HEK293 (cell line): ENCODE results near the gene SVOPL.

Experiments
- HOXD13 ChIP-seq: sonication (generic); formaldehyde crosslinking; IDR thresholded peaks from 2 replicates; pipeline ENCODE4 v1.8.0; 2022; ENCODE audit warnings: missing genetic modification reagents, borderline replicate concordance
- MEIS1 ChIP-seq: sonication (generic); formaldehyde crosslinking; IDR thresholded peaks from 2 replicates; pipeline ENCODE4 v1.8.1; 2022; ENCODE audit warnings: missing genetic modification reagents, mild to moderate bottlenecking, borderline replicate concordance
- YY2 ChIP-seq: fragments of 450-650 bp; formaldehyde crosslinking; IDR thresholded peaks from 2 replicates; pipeline ENCODE4 v1.5.1; 2016; ENCODE audit warnings: missing biosample characterization, missing genetic modification characterization
- TF ChIP-seq, protein P1 (sequence below): fragments of 450-650 bp; formaldehyde crosslinking; IDR thresholded peaks from 2 replicates; pipeline ENCODE4 v1.5.1; 2016; ENCODE audit warnings: missing biosample characterization, missing genetic modification characterization
- TF ChIP-seq, protein P2 (sequence below): fragments of 450-650 bp; formaldehyde crosslinking; IDR thresholded peaks from 2 replicates; pipeline ENCODE4 v1.5.0; 2017; ENCODE audit warnings: missing biosample characterization, missing genetic modification characterization, borderline replicate concordance
- TF ChIP-seq, protein P3 (sequence below): fragments of 450-650 bp; formaldehyde crosslinking; IDR thresholded peaks from 2 replicates; pipeline ENCODE4 v1.5.1; 2016; ENCODE audit warnings: missing biosample characterization, missing genetic modification characterization

DNA sequence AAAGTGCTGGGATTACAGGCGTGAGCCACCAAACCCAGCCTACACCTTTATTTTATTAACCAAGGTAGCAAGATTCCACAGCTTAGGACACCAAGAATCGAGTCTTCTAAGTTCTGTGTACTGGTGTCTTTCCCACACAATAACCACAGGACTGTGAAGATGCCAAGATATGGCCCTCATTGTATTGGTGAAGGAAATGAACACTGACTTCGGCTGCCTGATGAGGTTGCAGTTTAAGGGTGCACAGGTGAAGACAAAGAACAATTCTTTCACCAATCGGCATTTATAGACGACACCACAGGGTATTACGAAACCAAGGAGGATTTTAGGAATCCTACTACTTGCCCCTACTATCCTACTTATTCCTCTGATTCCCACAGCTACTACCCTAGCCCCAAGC is 47.5 kb upstream of the SVOPL start:
- TF ChIP-seq, protein P1, sequence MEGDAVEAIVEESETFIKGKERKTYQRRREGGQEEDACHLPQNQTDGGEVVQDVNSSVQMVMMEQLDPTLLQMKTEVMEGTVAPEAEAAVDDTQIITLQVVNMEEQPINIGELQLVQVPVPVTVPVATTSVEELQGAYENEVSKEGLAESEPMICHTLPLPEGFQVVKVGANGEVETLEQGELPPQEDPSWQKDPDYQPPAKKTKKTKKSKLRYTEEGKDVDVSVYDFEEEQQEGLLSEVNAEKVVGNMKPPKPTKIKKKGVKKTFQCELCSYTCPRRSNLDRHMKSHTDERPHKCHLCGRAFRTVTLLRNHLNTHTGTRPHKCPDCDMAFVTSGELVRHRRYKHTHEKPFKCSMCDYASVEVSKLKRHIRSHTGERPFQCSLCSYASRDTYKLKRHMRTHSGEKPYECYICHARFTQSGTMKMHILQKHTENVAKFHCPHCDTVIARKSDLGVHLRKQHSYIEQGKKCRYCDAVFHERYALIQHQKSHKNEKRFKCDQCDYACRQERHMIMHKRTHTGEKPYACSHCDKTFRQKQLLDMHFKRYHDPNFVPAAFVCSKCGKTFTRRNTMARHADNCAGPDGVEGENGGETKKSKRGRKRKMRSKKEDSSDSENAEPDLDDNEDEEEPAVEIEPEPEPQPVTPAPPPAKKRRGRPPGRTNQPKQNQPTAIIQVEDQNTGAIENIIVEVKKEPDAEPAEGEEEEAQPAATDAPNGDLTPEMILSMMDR, result no peak
- TF ChIP-seq YY2 (tag by site-specific recombination), result no peak
- TF ChIP-seq, protein P2, sequence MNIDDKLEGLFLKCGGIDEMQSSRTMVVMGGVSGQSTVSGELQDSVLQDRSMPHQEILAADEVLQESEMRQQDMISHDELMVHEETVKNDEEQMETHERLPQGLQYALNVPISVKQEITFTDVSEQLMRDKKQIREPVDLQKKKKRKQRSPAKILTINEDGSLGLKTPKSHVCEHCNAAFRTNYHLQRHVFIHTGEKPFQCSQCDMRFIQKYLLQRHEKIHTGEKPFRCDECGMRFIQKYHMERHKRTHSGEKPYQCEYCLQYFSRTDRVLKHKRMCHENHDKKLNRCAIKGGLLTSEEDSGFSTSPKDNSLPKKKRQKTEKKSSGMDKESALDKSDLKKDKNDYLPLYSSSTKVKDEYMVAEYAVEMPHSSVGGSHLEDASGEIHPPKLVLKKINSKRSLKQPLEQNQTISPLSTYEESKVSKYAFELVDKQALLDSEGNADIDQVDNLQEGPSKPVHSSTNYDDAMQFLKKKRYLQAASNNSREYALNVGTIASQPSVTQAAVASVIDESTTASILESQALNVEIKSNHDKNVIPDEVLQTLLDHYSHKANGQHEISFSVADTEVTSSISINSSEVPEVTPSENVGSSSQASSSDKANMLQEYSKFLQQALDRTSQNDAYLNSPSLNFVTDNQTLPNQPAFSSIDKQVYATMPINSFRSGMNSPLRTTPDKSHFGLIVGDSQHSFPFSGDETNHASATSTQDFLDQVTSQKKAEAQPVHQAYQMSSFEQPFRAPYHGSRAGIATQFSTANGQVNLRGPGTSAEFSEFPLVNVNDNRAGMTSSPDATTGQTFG, result no peak
- no peak for TF ChIP-seq MEIS1
- TF ChIP-seq HOXD13 (CRISPR knock-in tag), result no peak
- TF ChIP-seq, protein P3, sequence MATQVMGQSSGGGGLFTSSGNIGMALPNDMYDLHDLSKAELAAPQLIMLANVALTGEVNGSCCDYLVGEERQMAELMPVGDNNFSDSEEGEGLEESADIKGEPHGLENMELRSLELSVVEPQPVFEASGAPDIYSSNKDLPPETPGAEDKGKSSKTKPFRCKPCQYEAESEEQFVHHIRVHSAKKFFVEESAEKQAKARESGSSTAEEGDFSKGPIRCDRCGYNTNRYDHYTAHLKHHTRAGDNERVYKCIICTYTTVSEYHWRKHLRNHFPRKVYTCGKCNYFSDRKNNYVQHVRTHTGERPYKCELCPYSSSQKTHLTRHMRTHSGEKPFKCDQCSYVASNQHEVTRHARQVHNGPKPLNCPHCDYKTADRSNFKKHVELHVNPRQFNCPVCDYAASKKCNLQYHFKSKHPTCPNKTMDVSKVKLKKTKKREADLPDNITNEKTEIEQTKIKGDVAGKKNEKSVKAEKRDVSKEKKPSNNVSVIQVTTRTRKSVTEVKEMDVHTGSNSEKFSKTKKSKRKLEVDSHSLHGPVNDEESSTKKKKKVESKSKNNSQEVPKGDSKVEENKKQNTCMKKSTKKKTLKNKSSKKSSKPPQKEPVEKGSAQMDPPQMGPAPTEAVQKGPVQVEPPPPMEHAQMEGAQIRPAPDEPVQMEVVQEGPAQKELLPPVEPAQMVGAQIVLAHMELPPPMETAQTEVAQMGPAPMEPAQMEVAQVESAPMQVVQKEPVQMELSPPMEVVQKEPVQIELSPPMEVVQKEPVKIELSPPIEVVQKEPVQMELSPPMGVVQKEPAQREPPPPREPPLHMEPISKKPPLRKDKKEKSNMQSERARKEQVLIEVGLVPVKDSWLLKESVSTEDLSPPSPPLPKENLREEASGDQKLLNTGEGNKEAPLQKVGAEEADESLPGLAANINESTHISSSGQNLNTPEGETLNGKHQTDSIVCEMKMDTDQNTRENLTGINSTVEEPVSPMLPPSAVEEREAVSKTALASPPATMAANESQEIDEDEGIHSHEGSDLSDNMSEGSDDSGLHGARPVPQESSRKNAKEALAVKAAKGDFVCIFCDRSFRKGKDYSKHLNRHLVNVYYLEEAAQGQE (tag by site-specific recombination), result no peak
